HL-60 (cell line): ENCODE data around the gene CDH15.

Source experiments
- CTCF ChIP-seq: IDR thresholded peaks from one replicate; pipeline ENCODE4 v1.5.1; 2011; ENCODE audit warnings: low read length, control low read depth, inconsistent platforms; ENCODE audit not compliant: insufficient read depth
- GABPA ChIP-seq: IDR thresholded peaks from 2 replicates; pipeline ENCODE4 v1.6.1; 2012; ENCODE audit warnings: low read depth
- POLR2AphosphoS5 ChIP-seq: IDR thresholded peaks from 2 replicates; pipeline ENCODE4 v1.6.1; 2012; ENCODE audit warnings: low read depth
- REST ChIP-seq: IDR thresholded peaks from 2 replicates; pipeline ENCODE4 v1.6.1; 2012; ENCODE audit warnings: low read depth; ENCODE audit not compliant: insufficient replicate concordance
- SPI1 ChIP-seq: IDR thresholded peaks from 2 replicates; pipeline ENCODE4 v1.6.1; 2012; ENCODE audit warnings: low read depth, mild to moderate bottlenecking, borderline replicate concordance

GRCh38 chr16:89187032-89187769, 15.7 kb downstream of the CDH15 start:
- TF ChIP-seq GABPA, result no peak
- TF ChIP-seq CTCF, result no peak
- no peak for TF ChIP-seq POLR2AphosphoS5
- TF ChIP-seq REST, result no peak
- no peak for TF ChIP-seq SPI1
